CD4-positive, alpha-beta T cell (primary cell): ENCODE results near the gene CEP72. TPM values are rescaled to one million over a fixed set of nuclear protein-coding genes. Genes with fewer than 3 reads are reported as not detected.

ENCODE experiments used
- ATAC-seq: fragments of 200-7000 bp; cut with Tn5 transposase; one replicate; pipeline ENCODE4 v1.10.0; 2022; ENCODE audit warnings: mild to moderate bottlenecking; ENCODE audit not compliant: poor library complexity
- CTCF ChIA-PET: fragments of 350-600 bp; sonication (Branson Sonifier 250); formaldehyde crosslinking; loops from one replicate; lab custom pipeline; 2021; ENCODE audit warnings: antibody characterized with exemption, inconsistent platforms; lab: Charles Lee
- POLR2A ChIA-PET: fragments of 350-600 bp; sonication (Branson Sonifier 250); formaldehyde crosslinking; loops from one replicate; lab custom pipeline; 2021; ENCODE audit warnings: antibody characterized with exemption, inconsistent platforms; lab: Charles Lee
- DNase-seq, 14 experiments: peaks; one replicate each; pipeline ENCODE4 v3.0.0-alpha.2; 2013 to 2020; ENCODE audit warnings: mixed read lengths in 2 of 14
- H3K27ac ChIP-seq, 2 donors: one replicate each; pipeline versions ENCODE4 v1.5.1 to v1.7.0; 2013; ENCODE audit warnings: low read length in 2 of 2, low read depth in 1 of 2, mild to moderate bottlenecking in 1 of 2
- H3K27me3 ChIP-seq, 2 experiments: 1 replicate in 1 of 2; 2 replicates in 1 of 2; pipeline versions ENCODE4 v1.6.1 to v1.7.0; 2013; ENCODE audit warnings: low read length in 2 of 2, control low read depth in 1 of 2, mild to moderate bottlenecking in 1 of 2, moderate library complexity in 1 of 2; ENCODE audit not compliant: insufficient read depth in 2 of 2, control insufficient read depth in 1 of 2
- H3K36me3 ChIP-seq: one replicate; pipeline ENCODE4 v1.6.1; 2013; ENCODE audit warnings: low read length, control low read depth; ENCODE audit not compliant: insufficient read depth
- H3K4me1 ChIP-seq: one replicate; pipeline ENCODE4 v1.6.1; 2013; ENCODE audit warnings: low read length, control low read depth; ENCODE audit not compliant: insufficient read depth
- H3K4me3 ChIP-seq: one replicate; pipeline ENCODE4 v1.5.1; 2013; ENCODE audit warnings: mild to moderate bottlenecking, low read length, moderate library complexity
- H3K9me3 ChIP-seq, 2 experiments: 1 replicate in 1 of 2; 2 replicates in 1 of 2; pipeline versions ENCODE4 v1.6.1 to v1.7.0; 2013; ENCODE audit warnings: low read length in 2 of 2, mild to moderate bottlenecking in 2 of 2, control low read depth in 1 of 2, moderate library complexity in 1 of 2; ENCODE audit not compliant: control insufficient read depth in 1 of 2, insufficient read depth in 1 of 2
- H3K27ac Mint-ChIP-seq: one replicate; pipeline ENCODE4 v1.8.0; 2020; ENCODE audit warnings: mixed read lengths
- H3K27me3 Mint-ChIP-seq: one replicate; pipeline ENCODE4 v1.8.0; 2021; ENCODE audit warnings: mixed read lengths
- H3K36me3 Mint-ChIP-seq: one replicate; pipeline ENCODE4 v1.8.0; 2021; ENCODE audit warnings: low read depth, mixed read lengths
- H3K4me1 Mint-ChIP-seq: one replicate; pipeline ENCODE4 v1.8.0; 2021; ENCODE audit warnings: low read depth, mixed read lengths
- H3K4me3 Mint-ChIP-seq: one replicate; pipeline ENCODE4 v1.8.0; 2020; ENCODE audit warnings: mild to moderate bottlenecking, mixed read lengths
- H3K9me3 Mint-ChIP-seq: one replicate; pipeline ENCODE4 v1.8.0; 2020; ENCODE audit warnings: mixed read lengths
- CTCF ChIP-seq: fragments of 200-600 bp; IDR thresholded peaks from one replicate; pipeline ENCODE4 v1.8.0; 2022; ENCODE audit warnings: antibody characterized with exemption, mild to moderate bottlenecking
- intact Hi-C, 2 experiments: fragments of 100-400 bp; cut with DNase I in 1 of 2; cut with micrococcal nuclease in 1 of 2; formaldehyde crosslinking; loops; one replicate each; pipeline versions ENCODE4 v1.15.1 to v1.9.0; 2023 to 2025; cut with DNase I, micrococcal nuclease
- total RNA-seq, 174 experiments: library from RNA in 2 of 174; stranded (reverse) in 2 of 174; gene quantifications; one replicate each; pipeline ENCODE4 v1.2.3 and lab custom pipeline; 2021 to 2026

Gene CEP72
- total RNA-seq, 2 experiments from 2014 or later: 7.6 to 8.0 TPM

- Histone ChIP-seq H3K27me3 (no peaks in the 10 kb centered on the region), H3K4me1 (no peaks in the 10 kb centered on the region), H3K9me3 (no peaks in the 10 kb centered on the region), H3K36me3 (peaks cover 37% of the 10 kb centered on the region), H3K4me3 (no peak overlapping the region), H3K27ac (no peak overlapping the region)
- ChIA-PET CTCF (no interaction called here), POLR2A (no interaction called here)
- H3K9me3 Mint-ChIP-seq: no peaks in the 10 kb centered on the region
- no peak for DNase-seq
- intact Hi-C loops: no loop called here
- peaks cover 68% of the 10 kb centered on the region for H3K36me3 Mint-ChIP-seq
- H3K27me3 Mint-ChIP-seq: no peaks in the 10 kb centered on the region
- TF ChIP-seq CTCF: no peak
- no peak overlapping the region for H3K4me3 Mint-ChIP-seq
- H3K27ac Mint-ChIP-seq: no peak overlapping the region
- ATAC-seq: no peak
- peaks cover 9% of the 10 kb centered on the region for H3K4me1 Mint-ChIP-seq
These were observed 8.5 kb downstream of the CEP72 start for GRCh38 chr5:620586-621180.

GRCh38 chr5:621341-621761 is 9.2 kb downstream of the CEP72 start:
- H3K27ac Mint-ChIP-seq: no peak overlapping the region
- Histone ChIP-seq H3K27ac (no peak overlapping the region), H3K9me3 (no peaks in the 10 kb centered on the region), H3K36me3 (peaks cover 39% of the 10 kb centered on the region), H3K27me3 (no peaks in the 10 kb centered on the region), H3K4me1 (no peaks in the 10 kb centered on the region), H3K4me3 (no peak overlapping the region)
- DNase-seq: no peak
- H3K4me1 Mint-ChIP-seq: peaks cover 3% of the 10 kb centered on the region
- ATAC-seq: no peak
- ChIA-PET POLR2A (no interaction called here), CTCF (no interaction called here)
- TF ChIP-seq CTCF: no peak
- H3K9me3 Mint-ChIP-seq: no peaks in the 10 kb centered on the region
- no peak overlapping the region for H3K4me3 Mint-ChIP-seq
- no peaks in the 10 kb centered on the region for H3K27me3 Mint-ChIP-seq
- peaks cover 66% of the 10 kb centered on the region for H3K36me3 Mint-ChIP-seq
- intact Hi-C loops: no loop called here

GRCh38 chr5:622359-622758 is 10.2 kb downstream of the CEP72 start:
- H3K36me3 ChIP-seq: peaks cover 40% of the 10 kb centered on the region
- intact Hi-C loops: no loop called here
- no peak for ATAC-seq
- no peaks in the 10 kb centered on the region for H3K27me3 ChIP-seq
- no peak for TF ChIP-seq CTCF
- Mint-ChIP-seq H3K4me1 (no peaks in the 10 kb centered on the region), H3K27ac (no peak overlapping the region), H3K36me3 (peaks cover 71% of the 10 kb centered on the region), H3K9me3 (no peaks in the 10 kb centered on the region), H3K27me3 (no peaks in the 10 kb centered on the region), H3K4me3 (no peak overlapping the region)
- no peaks in the 10 kb centered on the region for H3K9me3 ChIP-seq
- POLR2A ChIA-PET: no interaction called here
- CTCF ChIA-PET: no interaction called here
- H3K27ac ChIP-seq: no peak overlapping the region
- H3K4me1 ChIP-seq: no peaks in the 10 kb centered on the region
- no peak overlapping the region for H3K4me3 ChIP-seq
- DNase-seq: no peak
